HL-60 (cell line): ENCODE measurements around the gene SYNJ2.

Experiments used
- CTCF ChIP-seq: IDR thresholded peaks from one replicate; pipeline ENCODE4 v1.5.1; 2011; ENCODE audit warnings: low read length, control low read depth, inconsistent platforms; ENCODE audit not compliant: insufficient read depth
- GABPA ChIP-seq: IDR thresholded peaks from 2 replicates; pipeline ENCODE4 v1.6.1; 2012; ENCODE audit warnings: low read depth
- POLR2AphosphoS5 ChIP-seq: IDR thresholded peaks from 2 replicates; pipeline ENCODE4 v1.6.1; 2012; ENCODE audit warnings: low read depth

DNA sequence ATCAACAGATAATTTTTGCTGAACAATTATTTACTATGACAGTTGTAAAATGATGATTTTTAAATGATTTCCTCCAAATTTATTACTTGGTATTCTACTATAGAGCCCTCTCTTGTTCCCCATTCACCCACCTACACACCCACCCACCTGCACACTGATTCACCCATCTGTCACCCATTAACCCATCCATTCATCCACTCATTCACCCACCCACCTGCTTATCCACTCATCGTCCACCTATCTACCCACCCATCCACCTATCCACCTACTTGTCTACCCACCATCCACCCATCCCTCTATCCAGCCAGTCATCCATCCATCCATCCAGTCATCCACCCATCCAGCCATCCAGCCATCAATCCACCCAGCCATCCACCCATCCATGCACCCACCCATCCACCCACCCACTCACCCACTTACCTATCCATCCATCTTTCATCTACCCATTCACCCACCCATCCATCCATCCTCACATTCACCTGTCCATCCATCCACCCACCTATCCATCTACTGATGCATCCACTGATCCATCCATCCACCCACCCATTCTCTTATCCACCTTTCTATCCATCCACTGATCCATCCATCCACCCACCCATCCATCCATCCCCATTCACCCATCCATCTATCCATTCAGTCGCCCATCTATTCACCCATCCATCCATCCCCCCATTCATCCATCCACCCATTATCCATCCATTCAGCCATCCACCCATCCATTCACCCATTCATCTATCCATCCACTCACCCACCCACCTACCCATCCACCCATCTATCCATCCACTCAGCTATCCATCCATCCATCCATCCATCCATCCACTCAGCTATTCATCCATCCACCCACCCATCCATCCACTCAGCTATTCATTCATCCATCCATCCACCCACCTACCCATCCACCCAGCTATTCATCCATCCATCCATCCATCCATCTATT, 72.0 kb downstream of the SYNJ2 start:
- TF ChIP-seq CTCF (no peak), POLR2AphosphoS5 (no peak), GABPA (no peak)
